Heart left ventricle (tissue), 16 donors: Measurements from ENCODE around the gene IGF1R. TPM values are rescaled to one million over a fixed set of nuclear protein-coding genes. Genes with fewer than 3 reads are reported as not detected.

Source experiments
- ATAC-seq, 4 donors: fragments of 200-7000 bp; cut with Tn5 transposase; one replicate each; pipeline ENCODE4 v1.9.1; 2020 to 2022; ENCODE audit warnings: moderate library complexity in 4 of 4, mild to moderate bottlenecking in 3 of 4, moderate number of reproducible peaks in 1 of 4
- DNase-seq, 5 donors: peaks; one replicate each; pipeline ENCODE4 v3.0.0-alpha.2; 2020
- H3K27ac ChIP-seq, 12 donors: fragments of 200-600 bp; sonication (generic) in 4 of 12; one replicate each; pipeline versions ENCODE4 v1.5.0 to v1.8.0; 2016 to 2022; ENCODE audit warnings: mild to moderate bottlenecking in 2 of 12
- H3K27me3 ChIP-seq, 9 donors: fragments of 200-600 bp; sonication (generic) in 2 of 9; one replicate each; pipeline versions ENCODE4 v1.5.1 to v1.8.0; 2016 to 2022; ENCODE audit warnings: mild to moderate bottlenecking in 3 of 9
- H3K36me3 ChIP-seq, 9 donors: fragments of 200-600 bp; sonication (generic) in 2 of 9; one replicate each; pipeline versions ENCODE4 v1.5.0 to v1.8.0; 2018 to 2022; ENCODE audit warnings: mild to moderate bottlenecking in 2 of 9
- H3K4me1 ChIP-seq, 12 donors: fragments of 200-600 bp; sonication (generic) in 4 of 12; one replicate each; pipeline versions ENCODE4 v1.5.0 to v1.8.0; 2016 to 2022; ENCODE audit warnings: mild to moderate bottlenecking in 3 of 12
- H3K4me3 ChIP-seq, 12 donors: fragments of 200-600 bp; sonication (generic) in 4 of 12; one replicate each; pipeline versions ENCODE4 v1.5.0 to v1.8.0; 2017 to 2022; ENCODE audit warnings: mild to moderate bottlenecking in 9 of 12, moderate library complexity in 4 of 12
- H3K9me3 ChIP-seq, 12 donors: fragments of 200-600 bp; sonication (generic) in 4 of 12; one replicate each; pipeline versions ENCODE4 v1.5.0 to v1.8.0; 2016 to 2022; ENCODE audit warnings: mild to moderate bottlenecking in 1 of 12
- CTCF ChIP-seq, 12 donors: fragments of 200-600 bp; sonication (generic) in 4 of 12; IDR thresholded peaks; one replicate each; pipeline versions ENCODE4 v1.5.0 to v1.8.0; 2018 to 2022; ENCODE audit warnings: antibody characterized with exemption in 12 of 12, mild to moderate bottlenecking in 5 of 12
- POLR2A ChIP-seq, 2 donors: fragments of 450-650 bp; IDR thresholded peaks; one replicate each; pipeline ENCODE4 v1.6.1; 2017; ENCODE audit warnings: antibody characterized with exemption in 2 of 2, mild to moderate bottlenecking in 2 of 2, moderate library complexity in 2 of 2
- WGBS, 4 donors: extraction: QIAGEN DNeasy Blood & Tissue Kit in 2 of 4; methylation state at CpG; one replicate each; pipeline versions ENCODE4 v1.1.5 to v1.1.7; 2013 to 2018; 5-methylcytosine and 5-hydroxymethylcytosine counted together
- intact Hi-C, 10 donors: fragments of 100-400 bp; cut with DNase I; formaldehyde crosslinking; loops; one replicate each; pipeline versions ENCODE4 v1.11.1 to v1.14.2; 2022
- polyA plus RNA-seq, 2 donors: library from polyadenylated mRNA; stranded (reverse); fragments of 200-250 nt; gene quantifications; one replicate each; pipeline ENCODE4 v1.2.3, GENCODE V29; 2013
- total RNA-seq, 9 donors: library from RNA; depleted of rRNA in 2 of 9; stranded (reverse); fragments of >200 nt in 2 of 9; fragmentation: NEBNext Ultra II Directional in 3 of 9; extraction: Animal tissue kit (Norgen Biotek cat#: 25700) in 3 of 9; gene quantifications; one replicate each; pipeline versions ENCODE4 v1.1.0 to v1.2.4, GENCODE V29; 2016 to 2023
- donor health status: ischemic (EF 13 %, LVEDD 7.1; RV severe dilation, severe dysfunction).
- donor health status: healthy with polysubstance abuse.
- donor health status: DM: no; HTN: yes; CAD: no.
- donor health status: DM: no; HTN: no; CAD: no.
- donor health status: ischemic (EF 25% LVEDD 6.9; RV normal size, moderate dysfunction).
- donor health status: ischemic (EF 25% LVEDD 5.7; RV mildly dilated, moderate dysfunction).
- donor health status: healthy.
- donor health status: DM: yes; HTN: yes; CAD: no.
- donor health status: ischemic (EF 35%, LVEDD 5.7; RV mildly dilated, moderate dysfunction).
- donor health status: nonischemic (EF 11% LVEDD 7.7; RV severe dilation, severe dysfunction).
- donor health status: DM: yes; HTN: yes; CAD: no.
- donor health status: PGD.
- donor health status: ischemic (EF 29% LVEDD 5.4; RV normal size, mild dysfunction).
- donor health status: nonischemic (EF 23%, LVEDD 6.1; RV moderate dilation, normal function).

The IGF1R gene
- total and polyA plus RNA-seq, 11 donors: 7.4 to 93.1 (median 40.5) TPM

DNA sequence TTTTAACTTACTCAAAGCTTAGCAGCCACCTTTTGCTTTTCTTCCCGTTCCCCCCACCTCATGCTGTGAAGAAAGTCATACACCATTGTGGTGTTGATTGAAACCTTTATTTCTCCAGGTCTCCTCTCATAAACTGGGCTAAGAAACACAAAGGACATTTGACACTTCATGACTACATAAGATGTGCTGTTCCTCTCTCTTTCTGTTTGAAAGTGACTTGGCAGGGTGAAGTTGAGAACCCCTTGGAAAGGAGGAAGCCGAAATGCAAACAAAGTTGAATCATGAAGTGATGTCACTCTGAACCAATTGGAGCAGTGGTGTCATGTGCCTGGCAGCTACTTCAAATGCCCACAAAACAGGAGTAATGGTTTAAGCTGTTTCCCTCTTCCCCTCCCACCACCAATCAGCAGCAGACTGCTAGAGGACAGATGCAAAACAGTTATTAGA, 174.7 kb downstream of the IGF1R start:
- intact Hi-C loops: no loop called here
- Histone ChIP-seq H3K4me1 (peaks cover 0 to 25% (median 10%) of the 10 kb centered on the region in 12 donors), H3K36me3 (no peaks in the 10 kb centered on the region), H3K27ac (no peak overlapping the region), H3K9me3 (peaks cover 0 to 16% (median 1%) of the 10 kb centered on the region in 12 donors), H3K4me3 (no peak overlapping the region), H3K27me3 (no peaks in the 10 kb centered on the region)
- 59 to 73% (median 66%) methylated on average over 2 of the region's 2 CpGs for WGBS, 4 donors
- no peak for TF ChIP-seq CTCF (IDR thresholded peaks at IDR 0.05)
- TF ChIP-seq POLR2A (IDR thresholded peaks at IDR 0.05): no peak
- ATAC-seq (peak in 2 of 4 donors; percentile 51 to 61), DNase-seq (no peak)

DNA sequence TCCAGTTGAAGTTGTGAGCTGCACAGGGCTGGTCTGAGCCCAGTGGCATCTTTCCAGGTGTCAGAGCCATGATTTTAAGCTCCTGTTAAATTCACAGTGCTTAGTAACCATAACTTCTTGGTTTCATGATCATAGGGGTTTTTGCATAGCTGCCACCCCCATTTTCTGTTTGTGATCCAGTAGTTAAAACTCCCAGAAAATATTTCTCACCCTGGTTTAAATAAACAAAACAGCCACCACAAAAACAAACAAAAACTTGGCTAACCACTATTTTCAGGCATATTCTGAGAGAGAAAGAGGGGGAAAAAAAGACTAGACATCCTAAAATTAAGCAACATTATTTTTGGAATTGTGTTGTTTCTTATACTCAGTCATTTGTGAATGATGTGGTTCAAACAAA, 175.3 kb downstream of the IGF1R start:
- no peaks in the 10 kb centered on the region for H3K36me3 ChIP-seq
- peak in 1 of 4 donors; percentile 30 for ATAC-seq
- H3K27me3 ChIP-seq: no peaks in the 10 kb centered on the region
- H3K4me1 ChIP-seq: peaks cover 0 to 25% (median 10%) of the 10 kb centered on the region in 12 donors
- TF ChIP-seq CTCF (IDR thresholded peaks at IDR 0.05): no peak
- TF ChIP-seq POLR2A (IDR thresholded peaks at IDR 0.05): no peak
- DNase-seq: no peak
- no peak overlapping the region for H3K4me3 ChIP-seq
- intact Hi-C loops: no loop called here
- H3K27ac ChIP-seq: no peak overlapping the region
- H3K9me3 ChIP-seq: peaks cover 0 to 21% (median 6%) of the 10 kb centered on the region in 12 donors

DNA sequence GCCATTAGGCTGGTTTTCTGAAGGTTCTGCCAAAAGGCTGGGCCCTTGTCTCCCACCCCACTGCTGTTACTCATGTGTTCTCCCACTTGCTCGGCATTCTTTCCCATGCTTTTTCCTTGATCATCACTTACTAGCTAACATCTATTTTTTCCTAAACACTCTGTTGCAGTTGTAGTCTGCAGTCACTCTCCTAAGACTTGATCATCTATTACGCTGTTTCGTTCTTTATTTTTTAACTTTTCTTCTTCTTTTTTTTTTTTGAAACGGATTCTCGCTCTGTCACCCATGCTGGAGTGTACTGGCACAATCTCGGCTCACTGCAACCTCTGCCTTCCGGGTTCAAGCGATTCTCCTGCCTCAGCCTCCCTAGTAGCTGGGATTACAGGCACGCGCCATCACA, 176.3 kb downstream of the IGF1R start:
- H3K4me1 ChIP-seq: peaks cover 0 to 25% (median 10%) of the 10 kb centered on the region in 12 donors
- H3K27ac ChIP-seq: no peak overlapping the region
- TF ChIP-seq CTCF (IDR thresholded peaks at IDR 0.05) (no peak), POLR2A (IDR thresholded peaks at IDR 0.05) (no peak)
- DNase-seq (no peak), ATAC-seq (no peak)
- peaks cover 0 to 30% (median 13%) of the 10 kb centered on the region in 12 donors for H3K9me3 ChIP-seq
- H3K4me3 ChIP-seq: no peak overlapping the region
- H3K27me3 ChIP-seq: no peaks in the 10 kb centered on the region
- no peaks in the 10 kb centered on the region for H3K36me3 ChIP-seq
- WGBS, 4 donors: 96 to 99% (median 97%) methylated on average over 10 of the region's 10 CpGs
- intact Hi-C loops: no loop called here

DNA sequence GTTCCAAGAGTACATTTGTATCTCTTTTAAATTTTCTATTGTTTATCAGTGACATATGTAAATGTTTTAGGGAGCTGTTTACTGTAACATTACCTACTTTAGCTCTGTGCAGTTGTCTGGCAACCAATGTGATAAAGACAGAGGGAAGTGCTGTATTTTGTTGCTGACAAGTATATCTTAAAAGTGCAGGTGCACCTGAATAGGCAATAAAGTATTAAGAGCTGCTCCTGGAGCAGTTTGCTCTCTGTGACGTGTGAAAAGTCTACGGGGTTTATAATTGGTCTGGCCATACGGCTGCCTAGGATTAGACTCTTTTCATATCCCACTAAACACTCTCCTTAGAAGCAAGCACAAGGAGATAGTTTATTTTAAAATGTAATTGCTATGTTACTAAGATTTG, 178.3 kb downstream of the IGF1R start:
- Histone ChIP-seq H3K27me3 (no peaks in the 10 kb centered on the region), H3K4me1 (peaks cover 0 to 25% (median 10%) of the 10 kb centered on the region in 12 donors), H3K9me3 (peaks cover 0 to 48% (median 33%) of the 10 kb centered on the region in 12 donors), H3K36me3 (peaks cover 0 to 14% (median 0%) of the 10 kb centered on the region in 9 donors), H3K27ac (no peak overlapping the region), H3K4me3 (no peak overlapping the region)
- WGBS, 4 donors: 61 to 67% (median 62%) methylated on average over 3 of the region's 3 CpGs
- no peak for DNase-seq
- TF ChIP-seq POLR2A (IDR thresholded peaks at IDR 0.05) (no peak), CTCF (IDR thresholded peaks at IDR 0.05) (no peak)
- intact Hi-C loops: no loop called here
- no peak for ATAC-seq
